Type B pancreatic cell (in vitro differentiated cells): ENCODE results near the gene LDAH. TPM values are rescaled to one million over a fixed set of nuclear protein-coding genes. Genes with fewer than 3 reads are reported as not detected.
A peak's percentile ranks its signal among the peaks of the same experiment; 100 is the strongest.

Experiments
- DNase-seq: peaks from one replicate; pipeline ENCODE4 v3.0.0; 2021; ENCODE audit warnings: mixed read lengths; ENCODE audit not compliant: unreplicated experiment; ENCODE audit errors: extremely low spot score
- H3K27ac Mint-ChIP-seq: 2 replicates; pipeline ENCODE4 v1.8.0; 2021; ENCODE audit warnings: mild to moderate bottlenecking, mixed read lengths
- H3K27me3 Mint-ChIP-seq: 2 replicates; pipeline ENCODE4 v1.8.0; 2021; ENCODE audit warnings: mixed read lengths
- H3K36me3 Mint-ChIP-seq: 2 replicates; pipeline ENCODE4 v1.8.0; 2021; ENCODE audit warnings: mixed read lengths
- H3K4me1 Mint-ChIP-seq: one replicate; pipeline ENCODE4 v1.8.0; 2021; ENCODE audit warnings: mixed read lengths; ENCODE audit not compliant: unreplicated experiment
- H3K4me3 Mint-ChIP-seq: 2 replicates; pipeline ENCODE4 v1.8.0; 2021; ENCODE audit warnings: mild to moderate bottlenecking, mixed read lengths
- H3K9me3 Mint-ChIP-seq: 2 replicates; pipeline ENCODE4 v1.8.0; 2021; ENCODE audit warnings: mixed read lengths
- CTCF ChIP-seq: fragments of 200-600 bp; sonication (generic); conservative IDR thresholded peaks from 2 replicates; pipeline ENCODE4 v1.5.0; 2021; ENCODE audit warnings: antibody characterized with exemption, mild to moderate bottlenecking
- total RNA-seq: library from RNA; stranded (reverse); gene quantifications from 2 replicates; pipeline ENCODE4 v1.2.1, GENCODE V29; 2021; ENCODE audit warnings: low replicate concordance

LDAH gene
- total RNA-seq, 1 donor from 2014 or later = 30.1 TPM

DNA sequence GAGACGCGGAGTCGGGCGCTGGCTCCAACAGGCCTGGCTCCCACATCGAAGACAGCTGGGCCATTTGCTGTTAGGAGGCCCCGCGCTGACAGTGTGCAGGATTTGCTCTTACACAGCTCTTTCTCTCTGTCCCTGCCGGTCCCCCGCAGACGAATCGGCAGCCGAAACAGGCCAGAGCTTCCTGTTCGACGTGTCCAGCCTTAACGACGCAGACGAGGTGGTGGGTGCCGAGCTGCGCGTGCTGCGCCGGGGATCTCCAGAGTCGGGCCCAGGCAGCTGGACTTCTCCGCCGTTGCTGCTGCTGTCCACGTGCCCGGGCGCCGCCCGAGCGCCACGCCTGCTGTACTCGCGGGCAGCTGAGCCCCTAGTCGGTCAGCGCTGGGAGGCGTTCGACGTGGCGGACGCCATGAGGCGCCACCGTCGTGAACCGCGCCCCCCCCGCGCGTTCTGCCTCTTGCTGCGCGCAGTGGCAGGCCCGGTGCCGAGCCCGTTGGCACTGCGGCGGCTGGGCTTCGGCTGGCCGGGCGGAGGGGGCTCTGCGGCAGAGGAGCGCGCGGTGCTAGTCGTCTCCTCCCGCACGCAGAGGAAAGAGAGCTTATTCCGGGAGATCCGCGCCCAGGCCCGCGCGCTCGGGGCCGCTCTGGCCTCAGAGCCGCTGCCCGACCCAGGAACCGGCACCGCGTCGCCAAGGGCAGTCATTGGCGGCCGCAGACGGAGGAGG lies 152.4 kb downstream of the LDAH start:
- peaks cover 10% of the 10 kb centered on the region for H3K4me1 Mint-ChIP-seq
- H3K27me3 Mint-ChIP-seq = peaks cover 88% of the 10 kb centered on the region
- peak overlapping the region; percentile 25 for H3K4me3 Mint-ChIP-seq
- H3K27ac Mint-ChIP-seq = no peak overlapping the region
- H3K36me3 Mint-ChIP-seq = no peaks in the 10 kb centered on the region
- TF ChIP-seq CTCF = no peak
- H3K9me3 Mint-ChIP-seq = no peaks in the 10 kb centered on the region
- DNase-seq = no peak

DNA sequence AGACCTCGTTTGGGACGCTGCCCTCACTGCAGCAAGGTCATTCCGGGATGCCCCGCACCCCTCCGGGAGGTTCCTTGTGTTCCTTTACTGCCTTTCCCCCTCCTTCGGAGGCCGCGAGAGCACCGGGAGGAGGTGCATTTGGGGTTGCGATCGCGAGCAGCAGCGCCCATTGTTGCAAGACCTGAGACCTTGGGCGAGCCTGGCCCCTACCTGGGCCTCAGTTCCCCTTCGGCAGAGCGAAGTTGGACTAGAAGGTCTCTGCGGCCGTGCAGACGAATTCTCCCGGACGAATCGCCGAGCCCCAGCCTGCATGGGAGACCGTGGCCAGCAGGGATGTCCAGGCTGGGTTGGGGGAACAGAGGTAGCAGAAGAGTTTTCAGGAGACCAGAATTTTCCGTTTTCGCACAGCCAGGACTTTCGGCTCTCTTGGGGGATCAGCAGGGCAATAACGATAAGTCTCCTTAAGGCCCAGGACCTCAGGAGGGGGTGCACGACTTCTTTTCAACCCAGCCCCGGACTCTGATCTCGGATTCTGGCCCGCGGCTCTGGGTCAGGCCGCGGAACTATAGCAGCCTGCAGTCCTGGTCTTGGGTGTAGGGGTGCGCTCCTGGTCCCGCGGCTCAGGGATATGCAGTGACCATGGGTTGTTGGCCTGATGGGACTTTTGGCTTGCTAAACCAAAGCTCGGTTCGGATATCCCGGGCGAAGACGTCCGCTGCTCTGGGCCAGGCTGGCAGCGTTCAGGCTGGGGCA lies 153.2 kb downstream of the LDAH start:
- peaks cover 6% of the 10 kb centered on the region for H3K4me1 Mint-ChIP-seq
- peaks cover 90% of the 10 kb centered on the region for H3K27me3 Mint-ChIP-seq
- TF ChIP-seq CTCF = no peak
- no peak for DNase-seq
- peak overlapping the region; percentile 71 for H3K4me3 Mint-ChIP-seq
- peak overlapping the region; percentile 26 for H3K27ac Mint-ChIP-seq
- H3K36me3 Mint-ChIP-seq = no peaks in the 10 kb centered on the region
- no peaks in the 10 kb centered on the region for H3K9me3 Mint-ChIP-seq

- Mint-ChIP-seq H3K9me3 (no peaks in the 10 kb centered on the region), H3K27me3 (peaks cover 90% of the 10 kb centered on the region), H3K4me1 (peaks cover 4% of the 10 kb centered on the region), H3K27ac (no peak overlapping the region), H3K36me3 (no peaks in the 10 kb centered on the region), H3K4me3 (peak overlapping the region; percentile 71)
- no peak for DNase-seq
- no peak for TF ChIP-seq CTCF
These were observed 153.9 kb downstream of the LDAH start for GRCh38 chr2:20668871-20669475.

- no peak for TF ChIP-seq CTCF
- Mint-ChIP-seq H3K36me3 (no peaks in the 10 kb centered on the region), H3K4me3 (peak overlapping the region; percentile 83), H3K9me3 (no peaks in the 10 kb centered on the region), H3K27ac (peak overlapping the region; percentile 66), H3K27me3 (peaks cover 90% of the 10 kb centered on the region), H3K4me1 (peaks cover 4% of the 10 kb centered on the region)
- no peak for DNase-seq
These were observed 154.4 kb downstream of the LDAH start for GRCh38 chr2:20668451-20668850.

GRCh38 chr2:20667531-20668401 lies 155.1 kb downstream of the LDAH start:
- TF ChIP-seq CTCF = no peak
- Mint-ChIP-seq H3K36me3 (no peaks in the 10 kb centered on the region), H3K27ac (peak overlapping the region; percentile 66), H3K4me1 (peaks cover 4% of the 10 kb centered on the region), H3K9me3 (no peaks in the 10 kb centered on the region), H3K4me3 (peak overlapping the region; percentile 83), H3K27me3 (peaks cover 90% of the 10 kb centered on the region)
- DNase-seq = no peak
